ENCODE results near the gene CMBL.

Gene CMBL

GRCh38 chr5:10278658-10279279, 28.9 kb downstream of the CMBL start:
- Histone ChIP-seq H3K79me2 (ENCODE audit: insufficient read depth, low read length) (no peaks in the 10 kb centered on the region), H4K20me1 (ENCODE audit: insufficient read depth, low read length, poor library complexity, severe bottlenecking) (no peaks in the 10 kb centered on the region), H3K4me2 (ENCODE audit: low read depth, low read length, poor library complexity, severe bottlenecking) (no peak overlapping the region), H3F3A (ENCODE audit: low read depth) (no peaks in the 10 kb centered on the region), H3K9ac (ENCODE audit: low read depth, low read length, poor library complexity, severe bottlenecking) (no peak overlapping the region), H3K27me3 (ENCODE audit: insufficient read depth, low read length, poor library complexity, severe bottlenecking) (no peaks in the 10 kb centered on the region), H3K36me3 (ENCODE audit: insufficient read depth, low read length) (no peaks in the 10 kb centered on the region), H2AFZ (ENCODE audit: low read length) (no peak overlapping the region), H3K4me3 (ENCODE audit: low read length, poor library complexity, severe bottlenecking) (no peak overlapping the region), H3K9me3 (ENCODE audit: insufficient read depth, low read depth, low read length) (no peaks in the 10 kb centered on the region), H3K4me1 (ENCODE audit: insufficient read depth, low read length, poor library complexity, severe bottlenecking) (no peaks in the 10 kb centered on the region), H3K9me2 (replicated peaks; ENCODE audit: low read depth, low read length) (no peaks in the 10 kb centered on the region)
- TF ChIP-seq, protein P1, sequence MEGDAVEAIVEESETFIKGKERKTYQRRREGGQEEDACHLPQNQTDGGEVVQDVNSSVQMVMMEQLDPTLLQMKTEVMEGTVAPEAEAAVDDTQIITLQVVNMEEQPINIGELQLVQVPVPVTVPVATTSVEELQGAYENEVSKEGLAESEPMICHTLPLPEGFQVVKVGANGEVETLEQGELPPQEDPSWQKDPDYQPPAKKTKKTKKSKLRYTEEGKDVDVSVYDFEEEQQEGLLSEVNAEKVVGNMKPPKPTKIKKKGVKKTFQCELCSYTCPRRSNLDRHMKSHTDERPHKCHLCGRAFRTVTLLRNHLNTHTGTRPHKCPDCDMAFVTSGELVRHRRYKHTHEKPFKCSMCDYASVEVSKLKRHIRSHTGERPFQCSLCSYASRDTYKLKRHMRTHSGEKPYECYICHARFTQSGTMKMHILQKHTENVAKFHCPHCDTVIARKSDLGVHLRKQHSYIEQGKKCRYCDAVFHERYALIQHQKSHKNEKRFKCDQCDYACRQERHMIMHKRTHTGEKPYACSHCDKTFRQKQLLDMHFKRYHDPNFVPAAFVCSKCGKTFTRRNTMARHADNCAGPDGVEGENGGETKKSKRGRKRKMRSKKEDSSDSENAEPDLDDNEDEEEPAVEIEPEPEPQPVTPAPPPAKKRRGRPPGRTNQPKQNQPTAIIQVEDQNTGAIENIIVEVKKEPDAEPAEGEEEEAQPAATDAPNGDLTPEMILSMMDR (conservative IDR thresholded peaks at IDR 0.05; ENCODE audit: low read length) = no peak
- TF ChIP-seq EZH2phosphoT487 (IDR thresholded peaks at IDR 0.05; ENCODE audit: borderline replicate concordance) = no peak

DNA sequence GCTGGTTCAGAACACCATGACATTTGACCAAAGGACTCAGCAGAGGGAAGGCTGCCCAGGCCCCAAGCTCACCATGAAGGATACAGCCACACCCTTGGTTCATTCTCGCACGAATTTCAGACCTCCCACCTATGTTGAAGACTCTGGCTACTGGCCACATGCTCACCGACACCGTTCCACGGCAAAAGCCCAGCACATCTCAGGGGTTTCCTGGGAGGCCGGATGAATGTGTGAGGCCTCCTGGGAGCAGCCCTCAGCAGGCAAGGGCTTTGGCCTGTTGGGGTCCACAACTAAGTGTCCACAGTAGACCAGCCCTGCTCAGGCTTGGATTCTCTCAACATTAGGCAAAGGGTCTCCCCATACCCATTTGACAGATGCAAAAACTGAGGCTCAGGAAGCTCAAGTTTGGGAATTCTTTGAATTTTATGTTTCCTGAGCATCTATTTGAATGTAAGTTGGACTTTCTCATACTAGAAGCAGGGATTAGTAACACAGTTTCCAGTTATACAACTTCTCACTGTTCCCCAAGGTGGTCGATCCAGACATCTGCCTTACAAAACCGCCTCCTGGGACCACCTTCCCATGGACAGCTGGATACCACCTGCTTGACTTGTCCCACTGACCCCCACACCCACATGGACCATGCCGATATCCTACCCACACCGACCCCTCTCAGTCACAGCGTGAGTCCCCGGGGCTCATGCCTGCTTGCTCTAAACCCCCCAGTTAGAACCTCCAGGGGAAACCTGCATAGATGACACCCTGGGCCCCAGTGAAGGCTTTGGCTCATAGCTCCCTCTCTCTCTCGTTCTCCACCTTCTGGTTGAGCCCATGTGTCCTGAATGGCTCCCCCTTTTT, 29.7 kb downstream of the CMBL start:
- no peak overlapping the region for H3K9ac ChIP-seq (ENCODE audit: low read depth, low read length, poor library complexity, severe bottlenecking)
- TF ChIP-seq, protein P1 (conservative IDR thresholded peaks at IDR 0.05; ENCODE audit: low read length) = no peak
- TF ChIP-seq EZH2phosphoT487 (IDR thresholded peaks at IDR 0.05; ENCODE audit: borderline replicate concordance) = no peak
- H3K4me2 ChIP-seq (ENCODE audit: low read depth, low read length, poor library complexity, severe bottlenecking) = no peak overlapping the region
- no peaks in the 10 kb centered on the region for H3K36me3 ChIP-seq (ENCODE audit: insufficient read depth, low read length)
- no peaks in the 10 kb centered on the region for H3K79me2 ChIP-seq (ENCODE audit: insufficient read depth, low read length)
- H3K4me1 ChIP-seq (ENCODE audit: insufficient read depth, low read length, poor library complexity, severe bottlenecking) = no peaks in the 10 kb centered on the region
- H3K9me3 ChIP-seq (ENCODE audit: insufficient read depth, low read depth, low read length) = no peaks in the 10 kb centered on the region
- H3K4me3 ChIP-seq (ENCODE audit: low read length, poor library complexity, severe bottlenecking) = no peak overlapping the region
- no peaks in the 10 kb centered on the region for H3K9me2 ChIP-seq (replicated peaks; ENCODE audit: low read depth, low read length)
- no peaks in the 10 kb centered on the region for H3K27me3 ChIP-seq (ENCODE audit: insufficient read depth, low read length, poor library complexity, severe bottlenecking)
- H2AFZ ChIP-seq (ENCODE audit: low read length) = no peak overlapping the region
- H3F3A ChIP-seq (ENCODE audit: low read depth) = no peaks in the 10 kb centered on the region
- no peaks in the 10 kb centered on the region for H4K20me1 ChIP-seq (ENCODE audit: insufficient read depth, low read length, poor library complexity, severe bottlenecking)

DNA sequence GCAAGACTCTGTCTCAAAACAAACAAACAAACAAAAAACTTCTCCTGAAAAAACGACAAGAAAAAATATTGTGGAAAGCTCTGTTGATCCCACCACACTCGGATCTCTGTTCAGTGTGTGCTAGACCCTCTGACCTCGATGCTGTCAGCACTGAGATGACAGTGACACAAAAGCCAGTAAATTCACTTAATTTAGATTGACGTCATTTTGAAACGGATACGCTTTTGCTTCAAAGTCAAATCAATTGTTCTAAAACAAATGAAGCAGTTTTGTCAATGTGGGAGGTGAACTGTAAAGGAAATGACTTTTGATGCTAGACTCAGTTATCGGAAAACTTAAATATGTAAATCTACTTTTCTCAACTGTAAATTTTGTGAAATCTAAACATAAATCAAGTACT, 31.0 kb downstream of the CMBL start:
- H3K4me3 ChIP-seq (ENCODE audit: low read length, poor library complexity, severe bottlenecking) = no peak overlapping the region
- no peaks in the 10 kb centered on the region for H3K27me3 ChIP-seq (ENCODE audit: insufficient read depth, low read length, poor library complexity, severe bottlenecking)
- no peak overlapping the region for H3K4me2 ChIP-seq (ENCODE audit: low read depth, low read length, poor library complexity, severe bottlenecking)
- H3F3A ChIP-seq (ENCODE audit: low read depth) = no peaks in the 10 kb centered on the region
- no peaks in the 10 kb centered on the region for H3K9me2 ChIP-seq (replicated peaks; ENCODE audit: low read depth, low read length)
- no peaks in the 10 kb centered on the region for H4K20me1 ChIP-seq (ENCODE audit: insufficient read depth, low read length, poor library complexity, severe bottlenecking)
- H3K9me3 ChIP-seq (ENCODE audit: insufficient read depth, low read depth, low read length) = no peaks in the 10 kb centered on the region
- H3K9ac ChIP-seq (ENCODE audit: low read depth, low read length, poor library complexity, severe bottlenecking) = no peak overlapping the region
- H3K79me2 ChIP-seq (ENCODE audit: insufficient read depth, low read length) = no peaks in the 10 kb centered on the region
- no peak overlapping the region for H2AFZ ChIP-seq (ENCODE audit: low read length)
- TF ChIP-seq, protein P1 (conservative IDR thresholded peaks at IDR 0.05; ENCODE audit: low read length) = no peak
- no peak for TF ChIP-seq EZH2phosphoT487 (IDR thresholded peaks at IDR 0.05; ENCODE audit: borderline replicate concordance)
- no peaks in the 10 kb centered on the region for H3K36me3 ChIP-seq (ENCODE audit: insufficient read depth, low read length)
- H3K4me1 ChIP-seq (ENCODE audit: insufficient read depth, low read length, poor library complexity, severe bottlenecking) = no peaks in the 10 kb centered on the region
